ENCODE measurements around the gene ANKRD49.

DNA sequence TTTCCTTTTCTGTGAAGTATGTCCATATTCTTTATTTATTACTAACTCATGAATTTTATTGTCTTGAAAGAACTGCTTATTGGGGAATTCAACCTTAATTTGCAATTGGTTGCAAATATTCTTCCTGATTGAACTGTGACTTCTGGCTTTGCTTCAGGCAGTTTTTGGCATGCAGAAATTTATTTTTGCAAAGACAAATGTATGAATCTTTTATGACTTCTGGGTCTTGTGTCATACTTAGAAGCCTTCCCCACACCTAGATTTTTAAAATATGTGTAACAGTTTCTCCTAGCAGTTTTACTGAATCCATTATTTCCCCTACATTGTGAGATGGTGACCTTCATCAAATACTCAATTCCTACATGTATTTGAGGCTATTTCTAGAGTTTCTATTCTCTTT is 12.4 kb upstream of the ANKRD49 start:
- TF ChIP-seq POLR2A (IDR thresholded peaks at IDR 0.05): no peak
- TF ChIP-seq, protein P1, sequence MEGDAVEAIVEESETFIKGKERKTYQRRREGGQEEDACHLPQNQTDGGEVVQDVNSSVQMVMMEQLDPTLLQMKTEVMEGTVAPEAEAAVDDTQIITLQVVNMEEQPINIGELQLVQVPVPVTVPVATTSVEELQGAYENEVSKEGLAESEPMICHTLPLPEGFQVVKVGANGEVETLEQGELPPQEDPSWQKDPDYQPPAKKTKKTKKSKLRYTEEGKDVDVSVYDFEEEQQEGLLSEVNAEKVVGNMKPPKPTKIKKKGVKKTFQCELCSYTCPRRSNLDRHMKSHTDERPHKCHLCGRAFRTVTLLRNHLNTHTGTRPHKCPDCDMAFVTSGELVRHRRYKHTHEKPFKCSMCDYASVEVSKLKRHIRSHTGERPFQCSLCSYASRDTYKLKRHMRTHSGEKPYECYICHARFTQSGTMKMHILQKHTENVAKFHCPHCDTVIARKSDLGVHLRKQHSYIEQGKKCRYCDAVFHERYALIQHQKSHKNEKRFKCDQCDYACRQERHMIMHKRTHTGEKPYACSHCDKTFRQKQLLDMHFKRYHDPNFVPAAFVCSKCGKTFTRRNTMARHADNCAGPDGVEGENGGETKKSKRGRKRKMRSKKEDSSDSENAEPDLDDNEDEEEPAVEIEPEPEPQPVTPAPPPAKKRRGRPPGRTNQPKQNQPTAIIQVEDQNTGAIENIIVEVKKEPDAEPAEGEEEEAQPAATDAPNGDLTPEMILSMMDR (IDR thresholded peaks at IDR 0.05): no peak
